Neuronal stem cell (in vitro differentiated cells): ENCODE measurements around the gene CFAP251.

Experiments
- DNase-seq: peaks from one replicate; pipeline ENCODE4 v3.0.0-alpha.2; 2013; ENCODE audit warnings: low spot score
- H2AFZ ChIP-seq: one replicate; pipeline ENCODE4 v1.6.1; 2013; ENCODE audit warnings: mild to moderate bottlenecking, low read length, inconsistent platforms
- H2AK5ac ChIP-seq: 2 replicates; pipeline ENCODE4 v1.6.1; 2013; ENCODE audit warnings: low read depth, mild to moderate bottlenecking, inconsistent platforms, low read length, moderate library complexity, mixed read lengths
- H2BK120ac ChIP-seq: 2 replicates; pipeline ENCODE4 v1.6.1; 2013; ENCODE audit warnings: low read depth, mild to moderate bottlenecking, inconsistent platforms, low read length, moderate library complexity, mixed read lengths
- H2BK12ac ChIP-seq: one replicate; pipeline ENCODE4 v1.6.1; 2013; ENCODE audit warnings: low read length, inconsistent platforms
- H2BK15ac ChIP-seq: 2 replicates; pipeline ENCODE4 v1.6.1; 2013; ENCODE audit warnings: mild to moderate bottlenecking, low read length, inconsistent platforms, mixed read lengths
- H2BK5ac ChIP-seq: one replicate; pipeline ENCODE4 v1.6.1; 2013; ENCODE audit warnings: inconsistent platforms, mild to moderate bottlenecking, low read length, moderate library complexity
- H3K14ac ChIP-seq: one replicate; pipeline ENCODE4 v1.6.1; 2013; ENCODE audit warnings: low read length, inconsistent platforms
- H3K18ac ChIP-seq: 2 replicates; pipeline ENCODE4 v1.6.1; 2013; ENCODE audit warnings: low read length, inconsistent platforms
- H3K23ac ChIP-seq: 2 replicates; pipeline ENCODE4 v1.6.1; 2013; ENCODE audit warnings: low read depth, mild to moderate bottlenecking, mixed read lengths, low read length, inconsistent platforms; ENCODE audit not compliant: poor library complexity
- H3K27ac ChIP-seq: replicated peaks from 3 replicates; pipeline ENCODE4 v1.5.1; 2013; ENCODE audit warnings: low read length, inconsistent platforms
- H3K27me3 ChIP-seq, 3 experiments: 2 replicates each; pipeline ENCODE4 v1.6.1; 2013; ENCODE audit warnings: low read length in 3 of 3, mild to moderate bottlenecking in 2 of 3, inconsistent platforms in 1 of 3, low read depth in 1 of 3, mixed read lengths in 1 of 3, moderate library complexity in 1 of 3; ENCODE audit not compliant: control insufficient read depth in 3 of 3, insufficient read depth in 3 of 3
- H3K36me3 ChIP-seq, 2 donors: replicated peaks in 1 of 2; 2 replicates each; pipeline ENCODE4 v1.6.1; 2013; ENCODE audit warnings: low read length in 2 of 2; ENCODE audit not compliant: control insufficient read depth in 2 of 2, insufficient read depth in 2 of 2
- H3K4ac ChIP-seq: 2 replicates; pipeline ENCODE4 v1.6.1; 2013; ENCODE audit warnings: inconsistent platforms, mild to moderate bottlenecking, low read length, moderate library complexity
- H3K4me1 ChIP-seq, 2 donors: 1 replicate in 1 of 2; 2 replicates in 1 of 2; pipeline ENCODE4 v1.6.1; 2013; ENCODE audit warnings: low read length in 2 of 2, low read depth in 1 of 2; ENCODE audit not compliant: control insufficient read depth in 2 of 2, insufficient read depth in 1 of 2
- H3K4me2 ChIP-seq: one replicate; pipeline ENCODE4 v1.6.1; 2013; ENCODE audit warnings: mild to moderate bottlenecking, low read length, inconsistent platforms; ENCODE audit not compliant: insufficient read depth, poor library complexity, severe bottlenecking
- H3K4me3 ChIP-seq, 2 donors: 2 replicates each; pipeline ENCODE4 v1.5.1; 2013; ENCODE audit warnings: low read length in 2 of 2, mild to moderate bottlenecking in 2 of 2, inconsistent platforms in 1 of 2, moderate library complexity in 1 of 2
- H3K79me1 ChIP-seq: one replicate; pipeline ENCODE4 v1.6.1; 2013; ENCODE audit warnings: low read depth, mild to moderate bottlenecking, inconsistent platforms, low read length, moderate library complexity
- H3K9ac ChIP-seq: one replicate; pipeline ENCODE4 v1.6.1; 2013; ENCODE audit warnings: mild to moderate bottlenecking, low read depth, low read length, inconsistent platforms; ENCODE audit not compliant: poor library complexity
- H3K9me3 ChIP-seq, 2 donors: replicated peaks in 1 of 2; 2 replicates each; pipeline versions ENCODE3 to v1.6.1; 2013; ENCODE audit warnings: low read length in 2 of 2, mild to moderate bottlenecking in 2 of 2, inconsistent platforms in 1 of 2, low read depth in 1 of 2, mixed read lengths in 1 of 2, moderate library complexity in 1 of 2; ENCODE audit not compliant: control insufficient read depth in 2 of 2, insufficient read depth in 1 of 2
- H4K8ac ChIP-seq: one replicate; pipeline ENCODE4 v1.6.1; 2013; ENCODE audit warnings: low read depth, mild to moderate bottlenecking, inconsistent platforms, low read length, moderate library complexity
- H4K91ac ChIP-seq: one replicate; pipeline ENCODE4 v1.6.1; 2013; ENCODE audit warnings: low read length, low read depth, mild to moderate bottlenecking, inconsistent platforms; ENCODE audit not compliant: poor library complexity
- WGBS, 2 donors: extraction: QIAGEN DNeasy Blood & Tissue Kit; methylation state at CpG; one replicate each; pipeline ENCODE4 v1.1.7; 2013; ENCODE audit warnings: missing lambda C conversion rate in 2 of 2, mixed read lengths in 1 of 2; ENCODE audit not compliant: insufficient read length in 2 of 2, insufficient replicate concordance in 1 of 2; ENCODE audit errors: extremely low coverage in 2 of 2; 5-methylcytosine and 5-hydroxymethylcytosine counted together

CFAP251 gene

DNA sequence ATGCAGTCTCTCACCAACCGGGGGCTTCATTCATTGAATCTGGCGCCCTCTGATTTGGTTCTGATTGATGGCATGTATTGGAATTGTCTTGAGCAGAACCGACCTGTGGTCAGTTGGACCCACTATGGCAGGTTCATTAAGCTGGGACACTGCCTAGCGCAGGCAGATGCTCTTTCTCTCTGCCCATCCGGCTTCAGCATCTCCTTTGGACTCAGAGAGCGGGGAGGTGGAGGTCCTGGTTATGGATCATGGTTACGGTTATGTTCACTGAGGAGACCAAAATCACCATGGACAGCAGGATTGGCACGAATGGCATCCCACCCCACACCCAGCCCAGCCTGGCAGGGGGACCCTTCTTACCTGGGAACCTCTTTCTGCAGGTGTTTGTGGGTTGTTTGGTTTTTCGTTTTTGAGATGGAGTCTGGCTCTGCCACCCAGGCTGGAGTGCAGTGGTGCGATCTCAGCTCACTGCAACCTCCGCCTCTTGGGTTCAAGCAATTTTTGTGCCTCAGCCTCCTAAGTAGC lies 86.9 kb downstream of the CFAP251 start:
- no peak overlapping the region for H2AFZ ChIP-seq
- no peak overlapping the region for H3K9ac ChIP-seq
- H3K4me3 ChIP-seq: no peak overlapping the region
- DNase-seq: no peak
- H2BK12ac ChIP-seq: no peak overlapping the region
- H3K18ac ChIP-seq: no peak overlapping the region
- no peak overlapping the region for H2BK120ac ChIP-seq
- H2AK5ac ChIP-seq: no peak overlapping the region
- H3K14ac ChIP-seq: no peak overlapping the region
- no peak overlapping the region for H3K4ac ChIP-seq
- no peak overlapping the region for H2BK15ac ChIP-seq
- H3K4me1 ChIP-seq: peaks cover 6 to 7% of the 10 kb centered on the region in 2 donors
- no peaks in the 10 kb centered on the region for H3K27me3 ChIP-seq
- no peaks in the 10 kb centered on the region for H3K36me3 ChIP-seq
- H3K9me3 ChIP-seq: peaks cover 0 to 2% of the 10 kb centered on the region in 2 donors
- no peak overlapping the region for H2BK5ac ChIP-seq
- H4K91ac ChIP-seq: no peak overlapping the region
- WGBS, 2 donors: no CpG with 5 or more reads among the region's 11 CpGs
- no peak overlapping the region for H3K23ac ChIP-seq
- H4K8ac ChIP-seq: no peak overlapping the region
- H3K27ac ChIP-seq: no peak overlapping the region
- H3K4me2 ChIP-seq: no peak overlapping the region
- no peaks in the 10 kb centered on the region for H3K79me1 ChIP-seq

DNA sequence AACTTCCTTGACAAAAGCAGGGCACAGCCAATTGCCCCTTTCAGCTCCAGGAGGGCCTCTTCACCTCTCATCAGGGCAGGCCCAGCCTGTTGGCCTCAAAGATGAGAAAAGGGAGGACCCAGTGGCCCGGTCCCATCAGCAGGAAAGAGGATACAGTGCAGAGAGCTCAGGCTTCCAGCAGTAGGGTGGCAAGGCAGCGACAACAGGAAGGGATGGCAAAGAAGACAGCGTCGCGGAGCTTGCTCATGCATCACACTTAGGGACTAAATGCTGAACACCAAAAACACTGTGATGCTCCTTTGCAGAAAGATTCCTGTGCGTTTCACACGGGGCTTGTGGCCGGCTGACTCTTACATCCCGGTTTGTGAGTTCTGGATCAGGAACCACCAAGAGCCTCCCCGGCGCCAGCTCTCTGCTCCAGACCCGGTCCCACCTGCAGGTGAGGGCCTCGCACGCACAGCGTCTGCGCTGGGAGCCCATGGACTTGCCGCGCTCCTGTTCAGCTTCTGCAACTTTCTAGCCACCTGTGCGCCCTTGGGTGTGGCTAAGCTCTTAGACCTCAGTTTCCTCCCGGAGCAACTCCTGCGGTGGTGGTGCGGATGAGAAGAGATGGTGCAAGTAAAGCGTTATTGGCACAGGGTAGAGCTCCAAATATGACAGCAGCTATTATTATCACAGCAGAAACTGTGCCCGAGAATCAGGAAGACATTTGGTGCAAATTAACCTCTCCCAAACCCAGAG lies 88.0 kb downstream of the CFAP251 start:
- no peak overlapping the region for H2AFZ ChIP-seq
- H4K8ac ChIP-seq: no peak overlapping the region
- H2BK12ac ChIP-seq: no peak overlapping the region
- no CpG with 5 or more reads among the region's 24 CpGs for WGBS, 2 donors
- DNase-seq: no peak
- no peak overlapping the region for H3K4ac ChIP-seq
- no peak overlapping the region for H3K4me2 ChIP-seq
- H3K9me3 ChIP-seq: peaks cover 0 to 2% of the 10 kb centered on the region in 2 donors
- H2BK15ac ChIP-seq: no peak overlapping the region
- H3K18ac ChIP-seq: no peak overlapping the region
- no peaks in the 10 kb centered on the region for H3K27me3 ChIP-seq
- peak overlapping the region; percentile 91 for H3K14ac ChIP-seq
- H2BK5ac ChIP-seq: no peak overlapping the region
- H3K4me1 ChIP-seq: peaks cover 5% of the 10 kb centered on the region in 2 donors
- no peak overlapping the region for H3K9ac ChIP-seq
- no peak overlapping the region for H3K4me3 ChIP-seq
- no peaks in the 10 kb centered on the region for H3K79me1 ChIP-seq
- no peak overlapping the region for H3K23ac ChIP-seq
- H3K27ac ChIP-seq: no peak overlapping the region
- H2BK120ac ChIP-seq: no peak overlapping the region
- H3K36me3 ChIP-seq: no peaks in the 10 kb centered on the region
- no peak overlapping the region for H2AK5ac ChIP-seq
- H4K91ac ChIP-seq: no peak overlapping the region

DNA sequence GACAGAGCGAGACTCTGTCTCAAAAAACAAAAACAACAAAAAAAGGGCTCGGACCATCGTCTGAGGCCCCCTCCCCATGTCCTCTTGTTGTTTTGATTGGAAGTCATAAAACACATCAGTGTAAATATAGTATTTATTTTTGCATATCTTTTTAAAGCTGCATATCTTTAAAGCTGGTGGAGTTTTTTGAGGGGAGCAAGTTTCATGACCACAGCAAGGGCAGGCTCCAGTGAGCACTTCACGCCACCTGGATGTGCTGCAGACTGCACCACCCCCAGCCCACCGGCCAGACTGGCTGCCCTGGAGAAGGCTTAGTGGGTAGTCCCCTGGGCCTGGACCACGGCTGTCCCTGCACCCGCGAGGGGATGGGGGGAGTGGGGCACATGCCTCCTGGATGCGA lies 91.3 kb downstream of the CFAP251 start:
- Histone ChIP-seq H2BK12ac (no peak overlapping the region), H3K9ac (no peak overlapping the region), H3K4me3 (no peak overlapping the region), H4K8ac (no peak overlapping the region), H2AFZ (no peak overlapping the region), H3K4me2 (no peak overlapping the region), H3K36me3 (no peaks in the 10 kb centered on the region), H3K18ac (peak overlapping the region; percentile 41), H3K79me1 (no peaks in the 10 kb centered on the region), H3K23ac (no peak overlapping the region), H3K14ac (no peak overlapping the region), H3K4me1 (no peaks in the 10 kb centered on the region), H3K27me3 (no peaks in the 10 kb centered on the region), H2BK5ac (no peak overlapping the region), H3K27ac (no peak overlapping the region), H3K4ac (no peak overlapping the region), H2BK15ac (no peak overlapping the region), H3K9me3 (peaks cover 1 to 6% of the 10 kb centered on the region in 2 donors), H4K91ac (no peak overlapping the region), H2BK120ac (no peak overlapping the region), H2AK5ac (peak overlapping the region; percentile 57)
- no peak for DNase-seq
- WGBS, 2 donors: no CpG with 5 or more reads among the region's 9 CpGs

DNA sequence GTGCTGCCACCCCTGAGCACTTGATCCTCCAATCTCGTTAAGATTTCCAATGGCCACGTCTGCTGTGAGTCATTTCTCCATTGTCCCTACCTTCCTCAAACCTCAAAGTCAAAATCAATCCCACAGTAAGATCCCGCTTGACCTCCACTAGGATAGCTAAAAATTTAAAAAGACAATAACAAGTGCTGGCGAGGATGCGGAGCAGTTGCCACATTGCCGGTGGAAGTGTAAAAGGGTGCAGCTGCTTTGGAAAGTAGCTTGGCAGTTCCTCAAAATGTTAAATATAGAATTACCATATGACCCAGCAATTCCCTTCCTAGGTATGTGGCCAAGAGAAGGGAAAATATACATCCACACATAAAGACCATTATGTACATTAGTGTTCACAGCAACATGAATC lies 93.8 kb downstream of the CFAP251 start:
- H3K4ac ChIP-seq: no peak overlapping the region
- no CpG with 5 or more reads among the region's 6 CpGs for WGBS, 2 donors
- no peak overlapping the region for H4K91ac ChIP-seq
- no peaks in the 10 kb centered on the region for H3K4me1 ChIP-seq
- peaks cover 1 to 6% of the 10 kb centered on the region in 2 donors for H3K9me3 ChIP-seq
- no peak overlapping the region for H2AK5ac ChIP-seq
- no peak overlapping the region for H3K14ac ChIP-seq
- no peak overlapping the region for H2AFZ ChIP-seq
- H2BK120ac ChIP-seq: no peak overlapping the region
- H2BK15ac ChIP-seq: no peak overlapping the region
- H3K79me1 ChIP-seq: no peaks in the 10 kb centered on the region
- H2BK12ac ChIP-seq: no peak overlapping the region
- no peaks in the 10 kb centered on the region for H3K27me3 ChIP-seq
- no peak overlapping the region for H3K27ac ChIP-seq
- DNase-seq: no peak
- H3K4me2 ChIP-seq: no peak overlapping the region
- no peak overlapping the region for H3K23ac ChIP-seq
- no peak overlapping the region for H3K4me3 ChIP-seq
- H3K9ac ChIP-seq: no peak overlapping the region
- no peak overlapping the region for H4K8ac ChIP-seq
- H3K36me3 ChIP-seq: no peaks in the 10 kb centered on the region
- no peak overlapping the region for H3K18ac ChIP-seq
- H2BK5ac ChIP-seq: no peak overlapping the region
